ENCODE data around the gene STK25.
"Not testable (repeated sequence)": the region's sequence is repeated elsewhere in the genome, so short reads cannot be mapped to it uniquely, and the experiment has no call there.

The STK25 gene

DNA sequence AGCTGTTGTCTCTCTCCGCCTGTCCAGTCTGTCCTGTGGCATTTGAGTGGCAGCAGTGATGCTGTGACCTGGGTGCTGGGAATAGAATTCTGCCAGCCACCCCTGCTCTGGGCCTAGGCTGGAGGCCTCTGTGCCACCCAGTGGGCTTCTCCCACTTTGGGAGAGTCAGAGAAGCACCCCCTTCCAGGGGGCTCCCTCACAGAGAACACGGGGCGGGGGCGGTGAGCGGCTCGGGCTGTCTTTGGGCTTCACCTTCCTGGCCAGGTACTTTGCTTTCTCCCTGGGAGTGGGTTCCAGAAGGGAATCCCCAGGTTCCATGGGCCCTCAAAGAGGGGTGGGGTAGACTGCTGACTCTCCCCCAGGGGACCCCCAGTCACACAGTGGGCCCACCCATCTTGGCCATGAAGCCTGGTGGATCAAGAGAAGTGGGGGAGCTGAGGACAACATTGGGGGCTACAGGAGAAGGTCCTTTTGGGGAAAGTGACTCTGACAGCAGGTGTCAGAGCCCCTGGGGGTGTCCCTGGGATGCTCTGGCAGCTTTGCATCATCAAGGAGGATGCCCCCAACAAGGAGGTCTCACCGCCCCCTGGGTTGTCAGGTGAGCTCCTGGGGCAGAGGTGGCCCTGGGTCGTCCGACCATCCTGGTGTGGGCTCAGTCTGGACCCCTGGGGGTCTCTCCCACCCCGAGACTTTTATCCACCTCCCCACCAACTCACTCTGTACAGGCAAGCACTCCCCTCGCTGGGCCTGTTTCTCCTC, 31.4 kb upstream of the STK25 start:
- no peak for DNase-seq

DNA sequence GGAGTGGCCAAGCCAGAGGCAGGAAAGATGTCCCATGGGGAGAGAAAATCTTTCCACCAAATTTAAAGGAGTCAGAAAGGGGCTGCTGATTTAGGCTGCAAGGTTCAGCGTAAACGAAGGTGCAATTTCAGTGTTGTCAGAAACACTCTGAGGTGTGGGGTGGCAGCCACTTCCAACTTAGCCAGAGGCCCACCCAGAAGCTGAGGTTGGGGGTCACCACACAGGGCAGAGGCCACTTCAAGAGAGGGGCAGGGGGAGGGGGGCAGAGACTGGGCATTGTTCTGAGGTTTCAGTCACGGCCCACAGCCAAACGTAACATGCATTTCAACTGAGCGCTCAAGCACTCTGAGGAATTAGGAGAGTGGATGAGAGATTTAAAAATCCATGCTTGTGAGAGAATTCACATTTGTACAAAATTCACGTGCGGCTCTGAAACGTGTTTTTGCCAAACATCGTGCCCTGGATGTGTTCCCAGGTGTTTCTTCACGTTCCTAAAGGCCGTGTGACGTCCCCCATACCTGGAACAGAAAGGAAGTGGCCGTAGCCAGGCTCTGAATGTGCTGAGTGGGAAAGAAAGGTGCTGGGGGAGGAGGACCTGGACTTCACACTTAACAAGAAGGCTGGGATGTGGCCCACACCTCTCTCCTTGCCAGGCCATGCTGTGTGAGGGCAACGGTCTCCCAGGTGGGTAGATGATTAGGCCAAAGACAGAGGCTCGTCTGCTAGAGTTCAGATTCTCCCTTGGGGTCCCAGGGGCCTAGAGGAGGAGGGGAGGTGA, 30.6 kb upstream of the STK25 start:
- no peak for DNase-seq

GRCh38 chr2:241535871-241536655, 27.7 kb upstream of the STK25 start:
- DNase-seq, result no peak

DNA sequence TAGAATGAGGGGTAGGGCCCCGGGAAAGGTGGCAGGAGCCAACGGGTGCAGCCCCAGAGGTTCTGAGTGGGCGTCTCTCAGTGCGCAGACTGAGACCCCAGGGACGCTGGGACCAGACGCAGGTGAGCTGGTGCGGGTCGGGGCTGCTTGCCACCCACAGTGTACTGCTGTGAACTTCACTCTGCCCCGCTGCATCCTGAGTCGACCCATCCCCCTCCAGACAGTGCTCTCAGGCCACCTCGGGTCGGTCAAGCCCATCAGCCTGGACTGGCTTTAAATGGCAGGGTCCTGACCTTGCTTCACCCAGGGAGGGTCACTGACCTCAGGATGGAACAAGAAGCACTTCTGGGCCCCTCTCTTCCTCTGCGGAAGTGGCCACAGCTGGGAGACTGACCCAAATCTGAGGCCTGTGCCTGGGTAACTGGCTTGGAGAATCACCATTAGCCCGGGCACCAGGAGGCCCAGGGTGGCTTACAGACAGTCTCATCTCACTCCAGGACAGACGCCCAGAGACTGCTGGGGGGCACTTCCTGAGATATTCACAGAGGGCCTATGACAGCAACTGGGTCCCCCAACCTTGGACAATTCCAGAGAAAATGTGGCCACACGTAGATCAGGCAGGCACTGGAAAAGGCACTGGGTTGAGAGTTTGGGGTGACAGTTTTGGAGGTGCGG, 26.5 kb upstream of the STK25 start:
- DNase-seq, result no peak

- DNase-seq, result no peak
Observed at GRCh38 chr2:241534293-241534692, 25.9 kb upstream of the STK25 start.

- no peak for DNase-seq
Observed at GRCh38 chr2:241532733-241533601, 24.6 kb upstream of the STK25 start.

DNA sequence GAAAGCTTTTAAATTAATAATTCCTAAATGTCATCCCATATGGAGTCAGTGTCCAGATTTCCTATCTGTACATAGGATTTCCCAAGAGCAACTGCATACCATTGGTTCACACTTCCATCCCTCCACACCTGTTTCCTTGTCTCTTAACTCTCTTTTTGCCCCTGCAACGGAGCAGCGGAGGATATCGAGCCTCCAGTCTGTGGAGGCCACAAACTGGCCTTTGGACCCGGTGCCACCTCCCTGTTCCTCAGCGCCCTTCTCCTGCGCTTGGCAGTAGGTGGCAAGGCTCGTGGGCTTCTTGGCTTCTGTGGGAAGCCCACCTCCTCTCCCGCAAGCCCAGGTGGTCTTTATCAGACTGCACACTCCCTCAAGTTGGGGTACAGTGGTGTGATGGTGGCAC, 23.8 kb upstream of the STK25 start:
- DNase-seq, result no peak

GRCh38 chr2:241531161-241531722, 22.9 kb upstream of the STK25 start:
- no peak for DNase-seq

- no peak for DNase-seq
Observed at GRCh38 chr2:241530571-241530970, 22.2 kb upstream of the STK25 start.

DNA sequence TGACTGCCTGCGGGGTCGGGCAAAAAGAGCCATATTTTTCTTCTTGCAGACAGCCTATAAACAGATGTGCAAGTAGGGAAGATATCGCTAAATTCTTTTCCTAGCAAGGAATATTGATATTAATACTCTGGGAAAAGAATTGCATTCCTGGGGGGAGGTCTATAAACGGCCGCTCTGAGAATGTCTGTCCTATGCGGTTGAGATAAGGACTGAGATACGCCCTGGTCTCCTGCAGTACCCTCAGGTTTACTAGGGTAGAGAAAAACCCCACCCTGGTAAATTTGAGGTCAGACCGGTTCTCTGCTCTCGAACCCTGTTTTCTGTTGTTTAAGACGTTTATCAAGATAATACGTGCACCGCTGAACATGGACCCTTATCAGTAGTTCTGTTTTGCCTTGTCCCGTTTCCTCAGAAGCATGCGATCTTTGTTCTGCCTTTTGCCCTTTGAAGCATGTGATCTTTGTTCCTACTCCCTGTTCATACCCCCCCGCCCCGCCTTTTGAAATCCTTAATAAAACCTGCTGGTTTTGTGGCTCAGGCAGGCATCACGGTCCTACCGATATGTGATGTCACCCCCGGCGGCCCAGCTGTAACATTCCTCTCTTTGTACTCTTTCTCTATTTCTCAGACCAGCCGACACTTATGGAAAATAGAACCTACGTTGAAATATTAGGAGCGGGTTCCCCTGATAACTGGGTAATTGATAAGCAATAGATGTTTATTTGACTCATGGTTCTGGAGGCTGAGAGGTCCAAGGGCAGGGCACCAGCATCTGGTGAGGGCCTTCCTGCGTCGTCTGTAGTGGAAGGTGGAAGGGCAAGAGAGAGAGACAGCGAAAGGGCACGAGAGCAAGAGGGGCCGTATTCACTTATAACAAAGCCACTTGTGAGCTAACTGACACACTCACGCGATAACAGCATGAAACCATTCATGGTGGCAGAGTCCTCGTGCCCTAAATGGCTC, 17.7 kb upstream of the STK25 start:
- DNase-seq, result not testable (repeated sequence)

DNA sequence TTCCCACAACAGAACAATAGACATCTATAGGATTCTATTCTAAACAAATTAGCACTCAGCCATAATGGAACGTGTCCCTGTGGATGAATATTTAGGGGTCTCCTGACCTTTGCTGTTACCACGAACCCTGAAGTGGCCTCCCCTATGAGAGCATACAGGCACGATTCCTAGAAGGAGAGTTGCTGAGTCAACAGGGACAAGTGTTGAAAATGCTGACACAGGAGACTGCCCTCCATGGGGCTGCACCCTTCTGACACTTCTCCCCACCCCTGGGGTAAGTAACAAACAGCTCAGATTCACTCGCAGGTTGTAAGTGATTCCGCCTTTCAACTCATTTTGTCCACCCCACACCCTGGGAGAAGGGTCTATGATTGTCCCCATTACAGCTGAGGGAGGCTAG, 14.1 kb upstream of the STK25 start:
- DNase-seq, result no peak

GRCh38 chr2:241519669-241520068, 11.3 kb upstream of the STK25 start:
- DNase-seq, result no peak

- DNase-seq, result no peak
Observed at GRCh38 chr2:241517297-241517696, 8.9 kb upstream of the STK25 start.

DNA sequence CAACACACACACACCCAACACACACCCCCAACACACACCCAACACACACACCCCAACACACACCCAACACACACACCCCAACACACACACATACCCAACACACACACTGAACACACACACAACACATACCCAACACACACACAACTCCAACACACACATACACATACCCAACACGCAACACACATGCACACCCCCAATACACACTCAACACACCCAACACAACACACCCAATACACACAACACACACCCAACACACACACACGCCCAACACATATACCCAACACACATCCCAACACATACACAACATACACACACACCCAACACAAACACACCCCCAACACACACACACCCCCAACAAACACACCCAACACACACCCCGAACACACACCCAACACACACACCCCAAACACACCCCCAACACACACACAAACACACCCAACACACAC, 8.2 kb upstream of the STK25 start:
- DNase-seq, result no peak

DNA sequence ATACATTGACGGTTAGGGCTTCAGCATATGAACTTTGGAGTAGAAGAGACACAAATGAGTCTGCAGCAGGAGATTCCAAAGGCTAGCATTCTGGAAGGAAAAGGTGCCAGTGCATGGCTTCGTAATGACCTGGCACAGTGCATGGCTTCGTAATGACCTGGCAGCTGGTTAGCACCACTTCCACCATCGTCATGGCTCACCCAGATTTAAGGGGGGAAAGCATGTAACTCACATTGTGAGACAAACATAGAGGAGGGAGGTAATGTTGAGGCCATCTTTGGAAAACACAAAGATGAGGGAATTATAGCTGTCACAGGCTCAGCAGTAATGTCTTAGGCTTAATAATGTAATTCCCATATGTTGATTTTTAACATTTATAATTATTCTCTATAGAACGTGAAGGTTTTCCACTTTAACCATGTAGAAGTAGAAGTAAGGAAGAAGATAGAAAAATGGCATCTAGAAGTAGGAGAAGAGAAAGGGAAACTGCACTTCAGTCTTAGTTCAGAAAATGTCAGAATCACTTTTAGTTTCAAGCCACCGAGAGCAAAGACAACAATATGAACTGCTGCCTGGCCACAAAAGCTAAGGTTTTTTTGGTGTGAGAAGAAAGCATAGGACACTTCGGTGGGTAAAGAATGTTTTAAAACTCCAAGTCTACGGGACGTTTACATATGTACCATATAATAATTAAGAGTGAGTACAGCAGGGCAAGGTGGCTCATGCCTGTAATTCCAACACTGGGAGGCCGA, 6.8 kb upstream of the STK25 start:
- no peak for DNase-seq

DNA sequence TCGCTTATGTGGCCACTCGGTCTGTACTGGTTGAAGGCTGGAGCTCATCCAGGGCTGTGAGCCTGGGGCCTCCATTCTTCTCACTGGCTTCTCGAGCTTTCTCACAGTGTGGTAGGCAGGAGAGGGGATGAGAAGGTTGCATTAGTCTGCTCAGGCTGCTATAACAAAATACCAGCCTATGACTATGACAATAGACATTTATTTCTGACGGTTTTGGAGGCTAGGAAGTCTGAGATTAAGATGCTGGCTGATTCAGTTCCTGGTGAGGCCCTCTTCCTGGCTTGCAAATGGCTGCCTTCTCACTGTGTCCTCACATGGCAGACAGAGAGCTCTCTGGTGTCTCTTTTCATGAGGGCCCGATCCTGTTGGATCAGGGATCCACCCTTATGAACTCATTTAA, 6.2 kb upstream of the STK25 start:
- no peak for DNase-seq

DNA sequence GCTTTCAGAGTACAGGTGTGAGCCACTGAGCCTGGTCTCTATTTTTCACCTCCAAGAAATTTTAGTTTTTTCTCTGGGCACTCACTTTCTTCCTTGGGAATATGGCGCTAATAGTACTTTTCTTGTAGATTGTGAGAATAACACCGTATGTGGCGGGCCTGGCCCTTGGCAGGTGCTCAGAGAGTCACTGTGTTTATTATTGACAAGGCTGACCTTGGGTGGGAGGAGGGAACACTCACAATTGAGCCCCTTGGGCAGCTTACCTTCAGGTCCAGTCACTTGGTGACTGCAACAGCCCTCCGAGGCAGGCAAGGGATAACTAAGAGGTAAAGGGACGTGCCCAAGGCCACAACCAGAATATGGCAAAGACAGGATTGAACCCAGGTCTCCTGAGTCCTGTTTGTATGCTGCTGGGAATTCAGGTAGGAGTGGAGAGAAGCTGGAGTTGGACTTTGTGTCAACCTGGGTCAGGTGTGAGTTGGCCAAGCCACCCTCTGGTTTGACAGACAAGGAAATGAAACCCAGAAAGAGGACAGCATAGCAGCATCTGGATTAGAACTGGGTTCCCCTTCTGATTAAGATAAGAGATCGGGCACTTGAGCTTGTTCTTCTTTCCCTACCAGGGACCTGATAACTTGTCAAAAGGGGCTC, 2.8 kb upstream of the STK25 start:
- no peak for DNase-seq

- no peak for DNase-seq
Observed at GRCh38 chr2:241509155-241509784, 886 bp upstream of the STK25 start.
